ENCODE measurements around the gene DUSP1. TPM values are rescaled to one million over a fixed set of nuclear protein-coding genes. Genes with fewer than 3 reads are reported as not detected.

DUSP1 gene
- total RNA-seq, 1 donor from 2014 or later = 4.2 TPM

DNA sequence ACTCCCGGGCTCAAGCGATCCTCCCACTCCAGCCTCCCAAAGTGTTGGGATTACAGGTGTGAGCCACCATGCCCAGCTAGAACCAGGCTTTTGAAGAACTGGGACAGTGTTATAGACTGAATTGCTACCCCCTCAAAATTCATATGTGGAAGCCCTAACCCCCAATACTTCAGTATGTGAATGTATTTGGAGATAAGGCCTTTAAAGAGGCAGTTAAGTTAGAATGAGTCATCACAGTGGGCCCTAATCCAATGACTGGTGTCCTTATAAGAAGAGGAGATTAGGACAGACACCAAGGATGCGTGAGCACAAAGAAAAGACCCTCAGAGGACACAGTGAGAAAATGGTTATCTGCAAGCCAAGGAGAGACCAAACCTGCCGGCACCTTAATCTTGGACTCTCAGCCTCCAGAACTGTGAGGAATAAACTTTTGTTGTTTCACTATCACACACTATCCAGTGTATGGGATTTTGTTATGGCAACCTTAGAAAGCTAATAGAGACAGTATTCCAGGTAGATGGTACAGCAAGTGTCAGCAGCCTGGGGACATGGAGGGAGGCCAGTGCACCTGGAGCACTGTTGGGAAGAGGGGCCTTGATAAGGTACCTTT lies 31.7 kb upstream of the DUSP1 start:
- Mint-ChIP-seq H3K4me1 (peaks cover 7% of the 10 kb centered on the region), H3K27ac (no peak overlapping the region), H3K36me3 (no peaks in the 10 kb centered on the region), H3K9me3 (no peaks in the 10 kb centered on the region), H3K27me3 (ENCODE audit: insufficient read depth, low read depth) (peaks cover 8% of the 10 kb centered on the region), H3K4me3 (no peak overlapping the region)
- H4K20me1 ChIP-seq (ENCODE audit: low read depth) = no peaks in the 10 kb centered on the region
- no peaks in the 10 kb centered on the region for H3F3A ChIP-seq (ENCODE audit: low read depth)
- TF ChIP-seq CTCF (IDR thresholded peaks at IDR 0.05) (no peak), EZH2phosphoT487 (IDR thresholded peaks at IDR 0.05) (no peak), EZH2 (IDR thresholded peaks at IDR 0.05) (no peak)
- no peaks in the 10 kb centered on the region for H3K9me3 ChIP-seq (ENCODE audit: low read depth)
- no peak overlapping the region for H2AFZ ChIP-seq (replicated peaks)
- H3K27me3 ChIP-seq = no peaks in the 10 kb centered on the region
- no peaks in the 10 kb centered on the region for H3K79me2 ChIP-seq (ENCODE audit: low read depth)
- H3K9ac ChIP-seq = no peak overlapping the region
- no peak overlapping the region for H3K27ac ChIP-seq
- H3K36me3 ChIP-seq = no peaks in the 10 kb centered on the region
- no peak overlapping the region for H3K4me2 ChIP-seq
- DNase-seq (ENCODE audit: low spot score) = no peak
- no peak overlapping the region for H3K4me3 ChIP-seq
- H3K4me1 ChIP-seq = no peaks in the 10 kb centered on the region

- no peak overlapping the region for H3K4me2 ChIP-seq
- H3K4me1 ChIP-seq = no peaks in the 10 kb centered on the region
- H3K79me2 ChIP-seq (ENCODE audit: low read depth) = no peaks in the 10 kb centered on the region
- no peaks in the 10 kb centered on the region for H4K20me1 ChIP-seq (ENCODE audit: low read depth)
- H3K4me3 ChIP-seq = no peak overlapping the region
- no peaks in the 10 kb centered on the region for H3K9me3 Mint-ChIP-seq
- H3K27ac ChIP-seq = no peak overlapping the region
- H3F3A ChIP-seq (ENCODE audit: low read depth) = no peaks in the 10 kb centered on the region
- H3K4me3 Mint-ChIP-seq = no peak overlapping the region
- TF ChIP-seq EZH2 (IDR thresholded peaks at IDR 0.05) (no peak), CTCF (IDR thresholded peaks at IDR 0.05) (no peak), EZH2phosphoT487 (IDR thresholded peaks at IDR 0.05) (no peak)
- H3K4me1 Mint-ChIP-seq = peaks cover 4% of the 10 kb centered on the region
- peaks cover 10% of the 10 kb centered on the region for H3K27me3 Mint-ChIP-seq (ENCODE audit: insufficient read depth, low read depth)
- H3K27ac Mint-ChIP-seq = no peak overlapping the region
- no peaks in the 10 kb centered on the region for H3K9me3 ChIP-seq (ENCODE audit: low read depth)
- H3K36me3 Mint-ChIP-seq = no peaks in the 10 kb centered on the region
- no peak overlapping the region for H2AFZ ChIP-seq (replicated peaks)
- H3K9ac ChIP-seq = no peak overlapping the region
- DNase-seq (ENCODE audit: low spot score) = no peak
- no peaks in the 10 kb centered on the region for H3K36me3 ChIP-seq
- no peaks in the 10 kb centered on the region for H3K27me3 ChIP-seq
These were observed 31.1 kb upstream of the DUSP1 start for GRCh38 chr5:172802112-172802511.

DNA sequence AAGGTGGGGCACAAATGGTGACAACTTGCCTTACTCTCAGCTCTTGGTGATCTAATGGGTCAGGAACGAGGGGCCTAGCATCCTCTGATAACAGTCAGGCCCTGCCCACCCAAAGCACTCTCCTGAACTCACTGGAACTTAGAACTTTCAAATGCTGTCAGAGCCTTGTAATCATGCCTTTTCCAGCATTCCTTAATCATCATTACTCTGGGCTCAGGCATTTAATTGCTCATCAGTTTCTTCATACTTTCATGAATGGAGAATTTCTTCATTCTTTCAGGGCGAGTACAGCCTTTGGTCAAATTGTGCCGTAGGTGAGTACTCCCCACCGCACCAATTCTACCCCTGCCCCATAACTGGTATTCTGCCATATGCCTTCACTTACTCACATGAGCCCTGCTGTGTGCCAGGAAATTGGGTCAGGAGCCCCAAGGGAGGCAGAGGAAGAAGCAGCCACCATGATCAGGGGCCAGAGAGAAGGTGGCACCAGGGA lies 30.2 kb upstream of the DUSP1 start:
- H3K79me2 ChIP-seq (ENCODE audit: low read depth) = no peaks in the 10 kb centered on the region
- H3K27ac Mint-ChIP-seq = peak overlapping the region; percentile 9
- H3K4me3 ChIP-seq = no peak overlapping the region
- no peaks in the 10 kb centered on the region for H3K9me3 Mint-ChIP-seq
- H3K27ac ChIP-seq = no peak overlapping the region
- H3F3A ChIP-seq (ENCODE audit: low read depth) = no peaks in the 10 kb centered on the region
- peaks cover 8% of the 10 kb centered on the region for H3K27me3 Mint-ChIP-seq (ENCODE audit: insufficient read depth, low read depth)
- no peaks in the 10 kb centered on the region for H3K9me3 ChIP-seq (ENCODE audit: low read depth)
- no peaks in the 10 kb centered on the region for H4K20me1 ChIP-seq (ENCODE audit: low read depth)
- H3K36me3 ChIP-seq = no peaks in the 10 kb centered on the region
- no peak for DNase-seq (ENCODE audit: low spot score)
- H3K4me3 Mint-ChIP-seq = no peak overlapping the region
- no peaks in the 10 kb centered on the region for H3K27me3 ChIP-seq
- no peak for TF ChIP-seq CTCF (IDR thresholded peaks at IDR 0.05)
- TF ChIP-seq EZH2 (IDR thresholded peaks at IDR 0.05) = no peak
- TF ChIP-seq EZH2phosphoT487 (IDR thresholded peaks at IDR 0.05) = no peak
- no peak overlapping the region for H3K9ac ChIP-seq
- no peaks in the 10 kb centered on the region for H3K36me3 Mint-ChIP-seq
- H2AFZ ChIP-seq (replicated peaks) = no peak overlapping the region
- no peaks in the 10 kb centered on the region for H3K4me1 ChIP-seq
- peaks cover 4% of the 10 kb centered on the region for H3K4me1 Mint-ChIP-seq
- H3K4me2 ChIP-seq = no peak overlapping the region

All from neural progenitor cell (in vitro differentiated cells).